GM12892 (cell line): ENCODE measurements around the gene FOSL2.

Source experiments
- DNase-seq: peaks from one replicate; pipeline ENCODE4 v3.0.0; 2011; ENCODE audit not compliant: insufficient read length
- FAIRE-seq: peaks from 2 replicates; lab custom pipeline; 2011; peaks lifted over from hg19 to GRCh38; lab: Jason Lieb, UNC
- POLR2A ChIP-seq: IDR thresholded peaks from 2 replicates; pipeline ENCODE4 v1.6.1; 2011; ENCODE audit warnings: low read depth, low read length, control low read depth
- POLR2AphosphoS5 ChIP-seq: IDR thresholded peaks from 2 replicates; pipeline ENCODE4 v1.6.1; 2011; ENCODE audit warnings: low read depth, low read length, control low read depth
- TAF1 ChIP-seq: IDR thresholded peaks from 2 replicates; pipeline ENCODE4 v1.6.1; 2011; ENCODE audit warnings: low read depth, mild to moderate bottlenecking, control low read depth, low read length, borderline replicate concordance

Gene FOSL2

DNA sequence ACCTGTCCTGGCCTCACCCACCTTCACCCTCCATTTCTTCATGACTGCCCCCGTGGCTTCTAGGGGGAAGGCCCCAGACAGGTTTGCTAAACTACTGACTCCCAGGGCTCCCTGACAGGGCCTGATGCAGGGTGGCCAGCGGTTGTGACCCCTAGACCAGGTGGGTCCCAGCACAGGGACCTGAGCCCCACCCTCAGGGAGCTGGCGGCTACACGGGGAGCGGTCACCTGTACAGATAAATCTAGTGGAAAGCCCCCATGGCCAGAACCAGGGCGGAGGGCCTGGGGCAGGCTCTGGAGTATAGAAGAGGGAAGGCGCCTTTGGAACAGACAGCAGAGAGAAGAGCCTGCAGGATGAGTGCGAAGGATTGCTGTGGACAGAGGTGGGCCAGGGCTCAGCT, 60.7 kb downstream of the FOSL2 start:
- FAIRE-seq (no peak), DNase-seq (no peak)
- no peak for TF ChIP-seq TAF1
- TF ChIP-seq POLR2AphosphoS5 = no peak
- TF ChIP-seq POLR2A = no peak

DNA sequence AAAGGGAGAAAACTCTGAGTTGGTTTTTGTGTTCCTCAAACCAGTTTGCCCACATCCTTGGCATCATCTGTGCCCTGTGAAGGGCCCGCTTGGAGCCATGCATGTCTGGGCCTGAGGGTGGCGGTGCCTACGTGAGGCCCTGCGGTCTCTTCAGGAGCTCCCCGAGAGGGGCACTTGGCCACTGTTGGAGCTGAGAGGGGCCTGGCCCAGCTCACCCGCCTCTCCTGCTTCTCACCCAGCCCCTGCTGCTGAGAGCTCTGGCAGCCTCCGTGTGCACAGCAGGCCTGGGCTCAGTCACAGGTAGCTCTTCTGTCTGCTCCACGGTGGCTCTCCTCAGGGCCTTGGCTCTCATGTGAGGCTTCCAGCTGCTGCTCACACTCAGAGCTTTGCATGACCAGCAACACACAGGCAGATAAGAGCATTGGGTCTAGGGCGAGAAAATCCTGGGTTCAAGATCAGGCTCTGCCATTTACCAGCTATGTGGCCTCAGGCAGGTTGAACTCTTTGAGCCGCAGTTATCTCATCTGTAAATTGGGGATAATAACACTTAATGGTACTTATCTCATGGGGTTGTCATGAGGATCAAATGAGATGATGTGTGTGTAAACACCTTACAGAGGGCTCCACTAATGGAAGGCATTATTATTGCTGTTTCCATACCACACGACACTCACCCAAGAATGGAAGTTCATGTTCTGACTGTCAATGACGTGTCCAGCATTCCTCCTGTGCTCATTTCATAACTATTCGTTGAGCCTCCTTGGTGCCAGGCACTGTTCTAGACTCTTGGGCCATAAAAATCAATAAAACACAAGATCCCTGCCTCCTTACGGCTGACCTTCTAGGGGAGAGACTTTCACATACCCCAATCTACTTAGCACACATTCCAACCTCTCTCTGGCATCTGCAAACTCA, 61.6 kb downstream of the FOSL2 start:
- FAIRE-seq (no peak), DNase-seq (no peak)
- no peak for TF ChIP-seq POLR2A
- TF ChIP-seq TAF1 = no peak
- no peak for TF ChIP-seq POLR2AphosphoS5

DNA sequence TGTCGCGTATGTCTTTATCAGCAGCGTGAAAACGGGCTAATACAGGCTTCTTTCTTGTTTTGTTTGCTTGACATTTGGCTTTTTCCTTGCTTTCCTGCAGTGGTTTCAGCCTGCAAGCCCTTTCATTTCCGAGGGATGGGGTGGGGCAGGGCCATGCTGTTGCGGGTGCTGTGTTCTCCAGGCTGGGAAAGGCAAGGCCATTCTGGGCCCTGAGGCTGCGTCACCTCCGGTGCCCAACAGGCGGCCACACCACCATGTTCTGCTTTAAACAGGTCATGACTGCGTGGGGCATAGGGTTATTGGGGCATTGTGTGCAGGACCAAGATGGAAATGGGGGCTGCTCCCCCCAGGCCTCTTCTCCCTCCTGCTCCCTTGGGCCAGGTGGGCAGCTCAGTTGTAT, 64.6 kb downstream of the FOSL2 start:
- no peak for TF ChIP-seq POLR2A
- no peak for TF ChIP-seq POLR2AphosphoS5
- no peak for TF ChIP-seq TAF1
- no peak for DNase-seq
- no peak for FAIRE-seq

DNA sequence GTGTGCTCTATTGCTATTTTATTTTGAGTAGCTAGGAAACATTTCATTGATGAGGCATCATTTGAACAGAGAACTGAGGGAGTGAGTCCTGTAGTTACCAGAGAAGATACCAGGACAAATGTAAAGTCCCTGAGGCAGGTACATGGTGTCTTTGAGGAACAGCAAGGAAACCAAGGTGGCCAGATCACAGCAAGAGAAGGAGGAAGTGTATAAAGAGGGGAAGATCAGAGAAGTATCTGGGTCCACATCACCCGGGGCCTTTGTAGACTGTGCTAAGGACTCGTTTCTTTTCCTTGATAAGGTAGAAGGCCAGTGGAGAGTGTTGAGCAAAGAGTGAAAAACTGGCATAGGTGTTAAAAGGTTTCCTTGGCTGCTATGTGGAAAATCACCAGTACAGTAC, 68.4 kb downstream of the FOSL2 start:
- FAIRE-seq = no peak
- no peak for TF ChIP-seq POLR2A
- TF ChIP-seq TAF1 = no peak
- TF ChIP-seq POLR2AphosphoS5 = no peak

DNA sequence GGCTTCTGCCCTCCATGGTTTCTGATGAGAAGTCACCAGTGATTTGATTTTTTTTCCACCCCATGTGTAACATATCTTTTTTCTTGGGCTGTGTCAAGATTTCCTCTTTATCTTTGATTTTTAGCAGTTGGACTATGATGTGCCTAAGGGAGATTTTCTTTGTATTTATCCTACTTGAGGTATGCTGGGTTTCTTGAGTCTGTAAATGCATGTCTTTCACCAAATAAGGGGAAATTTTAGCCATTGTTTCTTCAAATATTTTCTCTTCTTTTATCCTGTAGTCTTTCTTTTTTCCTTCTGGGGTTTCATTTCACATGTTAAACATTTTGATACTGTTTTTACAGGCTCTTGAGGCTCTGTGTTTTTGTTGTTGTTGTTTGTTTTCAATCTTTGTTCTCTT, 69.5 kb downstream of the FOSL2 start:
- FAIRE-seq (no peak), DNase-seq (no peak)
- no peak for TF ChIP-seq POLR2A
- no peak for TF ChIP-seq TAF1
- no peak for TF ChIP-seq POLR2AphosphoS5

More for the DNA sequence above, 68.4 kb downstream of the FOSL2 start:
- no peak for DNase-seq

DNA sequence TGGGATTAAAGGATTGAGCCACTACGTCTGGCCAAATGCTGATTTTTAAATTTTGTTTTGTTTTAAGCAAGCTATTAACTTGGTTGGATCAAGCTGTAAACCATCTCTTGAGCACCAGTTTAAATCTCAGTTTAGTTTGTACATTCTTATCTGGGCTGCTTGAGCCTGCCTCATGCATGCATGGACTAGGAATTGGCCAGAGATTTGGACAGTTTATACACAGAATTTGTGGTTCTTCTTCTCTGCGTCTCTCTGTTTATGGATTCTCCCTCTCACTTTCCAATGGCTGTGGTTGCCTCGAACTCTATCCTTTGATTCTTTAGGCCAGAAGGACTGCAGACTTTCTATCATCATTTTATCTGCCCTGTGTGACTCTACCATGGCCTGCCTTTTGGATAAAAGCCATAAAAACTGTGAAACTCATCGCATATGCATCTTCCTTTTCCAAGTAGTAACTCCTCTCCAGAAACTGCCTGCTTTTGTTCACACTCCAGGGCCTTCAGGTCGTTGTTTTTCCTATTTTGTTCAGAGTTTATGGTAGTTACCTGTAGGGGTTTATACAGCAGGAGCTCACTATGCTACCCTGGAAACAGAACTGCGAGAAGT, 70.7 kb downstream of the FOSL2 start:
- FAIRE-seq (no peak), DNase-seq (no peak)
- no peak for TF ChIP-seq POLR2AphosphoS5
- TF ChIP-seq TAF1 = no peak
- no peak for TF ChIP-seq POLR2A

DNA sequence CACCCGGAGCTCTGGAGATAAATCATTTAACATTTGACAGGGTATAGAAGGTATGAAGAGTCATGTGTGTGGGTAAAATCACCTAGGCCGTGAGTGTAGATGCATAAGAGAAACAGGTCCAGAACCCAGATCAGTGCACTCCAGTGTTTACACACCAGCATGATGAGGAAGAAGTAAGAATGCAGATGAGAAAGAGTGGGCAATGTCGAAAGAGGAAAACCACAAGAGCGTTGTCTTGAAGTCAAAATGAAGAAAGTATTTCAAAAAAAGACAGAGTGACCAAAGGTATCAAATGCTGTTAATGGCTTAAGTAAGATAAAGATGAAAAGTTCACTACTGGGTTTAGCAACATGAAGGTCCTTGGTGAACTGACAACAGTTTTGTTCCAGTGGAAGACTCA, 71.2 kb downstream of the FOSL2 start:
- FAIRE-seq (no peak), DNase-seq (no peak)
- TF ChIP-seq POLR2AphosphoS5 (no peak), POLR2A (no peak), TAF1 (no peak)

DNA sequence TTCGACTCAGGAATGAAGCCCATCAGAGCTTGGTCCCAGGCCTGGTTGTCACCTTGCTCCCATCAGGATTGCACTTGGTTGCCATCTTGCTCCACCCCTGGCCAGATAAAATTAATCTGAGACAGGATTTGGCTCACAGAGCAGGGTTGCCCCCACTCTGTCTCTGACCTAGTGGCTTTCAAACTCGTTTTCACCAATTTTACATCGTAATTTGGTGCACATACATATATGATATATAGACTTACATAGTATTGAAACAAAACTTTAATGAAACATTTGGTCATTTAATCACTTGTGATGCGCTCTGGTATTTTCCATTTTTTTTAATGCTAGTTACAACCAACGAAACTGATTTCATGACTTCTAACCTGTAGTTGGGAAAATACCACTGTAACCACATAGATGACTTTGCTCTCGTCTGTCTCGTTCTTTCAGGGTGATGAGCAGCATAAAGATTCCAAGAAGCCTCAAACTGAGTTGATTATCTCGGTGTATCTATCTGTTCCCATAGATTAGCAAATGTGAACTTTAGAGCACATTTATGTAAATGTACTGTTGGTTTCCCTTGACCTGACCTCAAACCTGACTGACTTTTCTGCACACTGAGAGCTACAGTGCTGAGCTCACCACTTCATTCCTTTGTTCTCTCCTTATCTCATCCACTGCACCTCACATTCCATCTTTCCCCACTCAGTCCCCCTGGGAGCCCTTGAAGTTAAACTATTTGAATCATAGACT, 72.7 kb downstream of the FOSL2 start:
- TF ChIP-seq POLR2A (no peak), POLR2AphosphoS5 (no peak), TAF1 (no peak)
- no peak for DNase-seq
- no peak for FAIRE-seq
